ENCODE results near the gene B3GAT3.
A peak's percentile ranks its signal among the peaks of the same experiment; 100 is the strongest.
"Not testable (repeated sequence)": the region's sequence is repeated elsewhere in the genome, so short reads cannot be mapped to it uniquely, and the experiment has no call there.

Gene B3GAT3

GRCh38 chr11:62645946-62646824 lies 24.4 kb upstream of the B3GAT3 start, which contains the start of gene GANAB:
TSS of gene GANAB (minus strand) at chr11:62646613. CDS start at chr11:62646599, 14 bp downstream.
- peak; percentile 99 for DNase-seq (ENCODE audit: low spot score)

- no peak for DNase-seq (ENCODE audit: low spot score)
These were observed 23.8 kb upstream of the B3GAT3 start for GRCh38 chr11:62645671-62645945.

GRCh38 chr11:62644220-62644619 lies 22.4 kb upstream of the B3GAT3 start:
- DNase-seq (ENCODE audit: low spot score): no peak

GRCh38 chr11:62632492-62632891 lies 10.7 kb upstream of the B3GAT3 start:
- DNase-seq (ENCODE audit: low spot score): no peak

- no peak for DNase-seq (ENCODE audit: low spot score)
These were observed 5.9 kb upstream of the B3GAT3 start for GRCh38 chr11:62627713-62628112.

- no peak for DNase-seq (ENCODE audit: low spot score)
These were observed 797 bp upstream of the B3GAT3 start for GRCh38 chr11:62622476-62623089.

- no peak for DNase-seq (ENCODE audit: low spot score)
These were observed 689 bp downstream of the B3GAT3 start for GRCh38 chr11:62621027-62621566.

GRCh38 chr11:62616957-62617356 lies 4.8 kb downstream of the B3GAT3 start:
- DNase-seq (ENCODE audit: low spot score): not testable (repeated sequence)

- no peak for DNase-seq (ENCODE audit: low spot score)
These were observed 6.3 kb downstream of the B3GAT3 start for GRCh38 chr11:62615521-62615920.

- no peak for DNase-seq (ENCODE audit: low spot score)
These were observed 7.5 kb downstream of the B3GAT3 start for GRCh38 chr11:62614275-62614674.

GRCh38 chr11:62613291-62613778 lies 8.5 kb downstream of the B3GAT3 start:
- DNase-seq (ENCODE audit: low spot score): no peak

GRCh38 chr11:62612366-62613290 lies 9.2 kb downstream of the B3GAT3 start, which contains the start of the genes EML3 and ROM1:
TSS of gene EML3 (minus strand) at chr11:62612775. CDS start at chr11:62612457, 318 bp downstream.
TSS of gene ROM1 (plus strand) at chr11:62613257. CDS start at chr11:62613282, 25 bp downstream.
- peak; percentile 90 for DNase-seq (ENCODE audit: low spot score)

- peak; percentile 68 for DNase-seq (ENCODE audit: low spot score)
These were observed 10.0 kb downstream of the B3GAT3 start for GRCh38 chr11:62611705-62612365.

GRCh38 chr11:62610814-62611704 lies 10.7 kb downstream of the B3GAT3 start:
- DNase-seq (ENCODE audit: low spot score): no peak

- DNase-seq (ENCODE audit: low spot score): no peak
These were observed 11.4 kb downstream of the B3GAT3 start for GRCh38 chr11:62610403-62610802.

GRCh38 chr11:62608776-62609175 lies 13.0 kb downstream of the B3GAT3 start:
- no peak for DNase-seq (ENCODE audit: low spot score)

GRCh38 chr11:62607714-62608113 lies 14.1 kb downstream of the B3GAT3 start:
- DNase-seq (ENCODE audit: low spot score): no peak

GRCh38 chr11:62605902-62606301 lies 15.9 kb downstream of the B3GAT3 start:
- no peak for DNase-seq (ENCODE audit: low spot score)

GRCh38 chr11:62605467-62605866 lies 16.3 kb downstream of the B3GAT3 start:
- no peak for DNase-seq (ENCODE audit: low spot score)

GRCh38 chr11:62604460-62605120 lies 17.2 kb downstream of the B3GAT3 start:
- no peak for DNase-seq (ENCODE audit: low spot score)

All from Ammon's horn (tissue), 1 donor.